Upper lobe of left lung (tissue), 4 donors: ENCODE measurements around the gene CCDC177.
A peak's percentile ranks its signal among the peaks of the same experiment; 100 is the strongest.

Experiments
- CTCF ChIP-seq, 6 experiments: fragments of 450-650 bp in 4 of 6; fragments of 200-600 bp in 2 of 6; sonication (generic) in 2 of 6; IDR thresholded peaks; one replicate each; pipeline ENCODE4 v1.5.1; 2016 to 2019; ENCODE audit warnings: antibody characterized with exemption in 6 of 6
- POLR2A ChIP-seq, 4 donors: fragments of 450-650 bp; IDR thresholded peaks; one replicate each; pipeline ENCODE4 v1.5.1; 2016 to 2017; ENCODE audit warnings: antibody characterized with exemption in 4 of 4, mild to moderate bottlenecking in 2 of 4
- POLR2AphosphoS5 ChIP-seq, 2 donors: sonication (generic); formaldehyde crosslinking; IDR thresholded peaks; one replicate each; pipeline ENCODE4 v1.5.1; 2017; ENCODE audit warnings: antibody characterized with exemption in 2 of 2

GRCh38 chr14:69611172-69612013, 36.7 kb upstream of the CCDC177 start, which contains the start of gene SUSD6:
- TF ChIP-seq CTCF (IDR thresholded peaks at IDR 0.05) = no peak
- peak; percentile 74 to 92 for TF ChIP-seq POLR2AphosphoS5 (IDR thresholded peaks at IDR 0.05)
- TF ChIP-seq POLR2A (IDR thresholded peaks at IDR 0.05) = peak in 2 of 4 donors; percentile 74 to 86
